GM18502 (cell line): Measurements from ENCODE around the gene DOCK4.
"Not testable (repeated sequence)": the region's sequence is repeated elsewhere in the genome, so short reads cannot be mapped to it uniquely, and the experiment has no call there.

Experiments
- ATAC-seq: cut with Tn5 transposase; IDR thresholded peaks from one replicate; pipeline ENCODE4 v1.9.1; 2021; ENCODE audit warnings: mild to moderate bottlenecking; ENCODE audit not compliant: unreplicated experiment, poor library complexity

DOCK4 gene

GRCh38 chr7:112206238-112206990 lies at the start of gene DOCK4, which contains the start of gene ZNF277:
DOCK4 (minus strand) TSS chr7:112206399; CDS start chr7:112206138, 261 bp downstream.
ZNF277 (plus strand) TSS chr7:112206695; CDS start chr7:112206717, 22 bp downstream.
- ATAC-seq: peak; percentile 94

- ATAC-seq: no peak
Observed at GRCh38 chr7:112255388-112255720, 49.2 kb upstream of the DOCK4 start.

GRCh38 chr7:112254709-112255387 lies 48.6 kb upstream of the DOCK4 start:
- ATAC-seq: no peak

- ATAC-seq: no peak
Observed at GRCh38 chr7:112254156-112254555, 48.0 kb upstream of the DOCK4 start.

GRCh38 chr7:112252691-112253090 lies 46.5 kb upstream of the DOCK4 start:
- no peak for ATAC-seq

- no peak for ATAC-seq
Observed at GRCh38 chr7:112252141-112252540, 45.9 kb upstream of the DOCK4 start.

- ATAC-seq: not testable (repeated sequence)
Observed at GRCh38 chr7:112249967-112250366, 43.8 kb upstream of the DOCK4 start.

GRCh38 chr7:112248598-112248997 lies 42.4 kb upstream of the DOCK4 start:
- ATAC-seq: no peak

GRCh38 chr7:112238852-112239610 lies 32.8 kb upstream of the DOCK4 start:
- no peak for ATAC-seq

- ATAC-seq: no peak
Observed at GRCh38 chr7:112238330-112238729, 32.1 kb upstream of the DOCK4 start.

- no peak for ATAC-seq
Observed at GRCh38 chr7:112236597-112236996, 30.4 kb upstream of the DOCK4 start.

- ATAC-seq: no peak
Observed at GRCh38 chr7:112234147-112234546, 27.9 kb upstream of the DOCK4 start.

GRCh38 chr7:112233048-112233697 lies 27.0 kb upstream of the DOCK4 start:
- no peak for ATAC-seq

- no peak for ATAC-seq
Observed at GRCh38 chr7:112232212-112232978, 26.2 kb upstream of the DOCK4 start.

- no peak for ATAC-seq
Observed at GRCh38 chr7:112228632-112229031, 22.4 kb upstream of the DOCK4 start.

GRCh38 chr7:112226701-112227276 lies 20.6 kb upstream of the DOCK4 start:
- no peak for ATAC-seq

- no peak for ATAC-seq
Observed at GRCh38 chr7:112225006-112225405, 18.8 kb upstream of the DOCK4 start.

GRCh38 chr7:112224186-112224585 lies 18.0 kb upstream of the DOCK4 start:
- no peak for ATAC-seq

- no peak for ATAC-seq
Observed at GRCh38 chr7:112223310-112223709, 17.1 kb upstream of the DOCK4 start.
